Upper lobe of left lung (tissue), 6 donors: ENCODE data around the gene ENDOV. TPM values are rescaled to one million over a fixed set of nuclear protein-coding genes. Genes with fewer than 3 reads are reported as not detected.

Experiments used
- ATAC-seq, 2 donors: fragments of 200-7000 bp; cut with Tn5 transposase; one replicate each; pipeline ENCODE4 v1.9.1; 2022; ENCODE audit warnings: mild to moderate bottlenecking in 2 of 2, moderate library complexity in 2 of 2; ENCODE audit not compliant: low FRiP score in 2 of 2
- DNase-seq, 2 donors: peaks; one replicate each; pipeline ENCODE4 v3.0.0-alpha.2; 2019 to 2020
- H3K27ac ChIP-seq, 4 donors: fragments of 200-600 bp; sonication (generic); one replicate each; pipeline ENCODE4 v1.5.1; 2016 to 2019
- H3K27me3 ChIP-seq, 4 donors: fragments of 200-600 bp; sonication (generic); one replicate each; pipeline ENCODE4 v1.5.1; 2017 to 2019
- H3K36me3 ChIP-seq, 4 donors: fragments of 200-600 bp; sonication (generic); one replicate each; pipeline ENCODE4 v1.5.1; 2016 to 2019
- H3K4me1 ChIP-seq, 4 donors: fragments of 200-600 bp; sonication (generic); one replicate each; pipeline ENCODE4 v1.5.1; 2018 to 2019
- H3K4me3 ChIP-seq, 4 donors: fragments of 200-600 bp; sonication (generic); one replicate each; pipeline ENCODE4 v1.5.1; 2017 to 2019; ENCODE audit warnings: mild to moderate bottlenecking in 2 of 4, moderate library complexity in 1 of 4
- H3K9me3 ChIP-seq, 4 donors: fragments of 200-600 bp; sonication (generic); one replicate each; pipeline ENCODE4 v1.5.1; 2018 to 2019
- EP300 ChIP-seq, 4 donors: sonication (generic); formaldehyde crosslinking; IDR thresholded peaks; one replicate each; pipeline ENCODE4 v1.5.1; 2017; ENCODE audit warnings: antibody characterized with exemption in 4 of 4, control low read depth in 2 of 4
- POLR2A ChIP-seq, 4 donors: fragments of 450-650 bp; IDR thresholded peaks; one replicate each; pipeline ENCODE4 v1.5.1; 2016 to 2017; ENCODE audit warnings: antibody characterized with exemption in 4 of 4, mild to moderate bottlenecking in 2 of 4
- POLR2AphosphoS5 ChIP-seq, 2 donors: sonication (generic); formaldehyde crosslinking; IDR thresholded peaks; one replicate each; pipeline ENCODE4 v1.5.1; 2017; ENCODE audit warnings: antibody characterized with exemption in 2 of 2
- WGBS, 2 donors: methylation state at CpG; one replicate each; pipeline ENCODE4 v1.1.5; 2017 to 2018; 5-methylcytosine and 5-hydroxymethylcytosine counted together
- total RNA-seq, 6 donors: library from RNA; depleted of rRNA in 4 of 6; stranded (reverse); fragments of >200 nt in 4 of 6; gene quantifications; one replicate each; pipeline versions ENCODE4 v1.1.0 to v1.2.1, GENCODE V29; 2016 to 2021
- TF ChIP-seq, protein P1 (sequence below), 6 experiments: fragments of 450-650 bp in 4 of 6; fragments of 200-600 bp in 2 of 6; sonication (generic) in 2 of 6; IDR thresholded peaks; one replicate each; pipeline ENCODE4 v1.5.1; 2016 to 2019; ENCODE audit warnings: antibody characterized with exemption in 6 of 6
- donor health status: DM: no; HTN: no; CAD: no; lungs with moderate emphysema.
- donor health status: DM: no; HTN: yes; CAD: no; lungs with severe emphysema.

Gene ENDOV
- total RNA-seq, 6 donors from 2014 or later: 16.7 to 93.2 (median 25.6) TPM

DNA sequence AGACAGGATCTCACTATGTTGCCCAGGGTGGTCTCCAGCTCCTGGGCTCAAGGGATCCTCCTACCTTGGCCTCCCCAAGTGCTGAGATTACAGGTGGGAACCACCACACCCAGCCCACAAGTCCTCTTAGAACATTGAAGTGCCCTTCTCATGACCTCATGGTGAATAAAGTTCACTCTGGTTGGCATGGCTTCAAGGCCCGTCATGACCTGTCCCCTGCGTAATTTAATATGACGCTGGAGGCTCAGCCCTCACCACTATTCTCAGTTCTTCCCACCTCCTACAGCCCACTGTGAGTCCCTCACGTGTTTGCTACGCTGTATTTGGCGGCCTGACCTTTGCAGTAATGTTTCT is 1.9 kb downstream of the ENDOV start:
- H3K9me3 ChIP-seq: no peaks in the 10 kb centered on the region
- peaks cover 0 to 32% (median 8%) of the 10 kb centered on the region in 4 donors for H3K36me3 ChIP-seq
- H3K27me3 ChIP-seq: no peaks in the 10 kb centered on the region
- H3K4me3 ChIP-seq: no peak overlapping the region
- H3K4me1 ChIP-seq: peaks cover 23 to 42% (median 25%) of the 10 kb centered on the region in 4 donors
- WGBS, 2 donors: 75 to 86% methylated on average over 6 of the region's 6 CpGs
- ATAC-seq: no peak
- no peak for DNase-seq
- H3K27ac ChIP-seq: no peak overlapping the region
- TF ChIP-seq EP300 (IDR thresholded peaks at IDR 0.05) (no peak), POLR2A (IDR thresholded peaks at IDR 0.05) (no peak), POLR2AphosphoS5 (IDR thresholded peaks at IDR 0.05) (no peak)
- TF ChIP-seq, protein P1, sequence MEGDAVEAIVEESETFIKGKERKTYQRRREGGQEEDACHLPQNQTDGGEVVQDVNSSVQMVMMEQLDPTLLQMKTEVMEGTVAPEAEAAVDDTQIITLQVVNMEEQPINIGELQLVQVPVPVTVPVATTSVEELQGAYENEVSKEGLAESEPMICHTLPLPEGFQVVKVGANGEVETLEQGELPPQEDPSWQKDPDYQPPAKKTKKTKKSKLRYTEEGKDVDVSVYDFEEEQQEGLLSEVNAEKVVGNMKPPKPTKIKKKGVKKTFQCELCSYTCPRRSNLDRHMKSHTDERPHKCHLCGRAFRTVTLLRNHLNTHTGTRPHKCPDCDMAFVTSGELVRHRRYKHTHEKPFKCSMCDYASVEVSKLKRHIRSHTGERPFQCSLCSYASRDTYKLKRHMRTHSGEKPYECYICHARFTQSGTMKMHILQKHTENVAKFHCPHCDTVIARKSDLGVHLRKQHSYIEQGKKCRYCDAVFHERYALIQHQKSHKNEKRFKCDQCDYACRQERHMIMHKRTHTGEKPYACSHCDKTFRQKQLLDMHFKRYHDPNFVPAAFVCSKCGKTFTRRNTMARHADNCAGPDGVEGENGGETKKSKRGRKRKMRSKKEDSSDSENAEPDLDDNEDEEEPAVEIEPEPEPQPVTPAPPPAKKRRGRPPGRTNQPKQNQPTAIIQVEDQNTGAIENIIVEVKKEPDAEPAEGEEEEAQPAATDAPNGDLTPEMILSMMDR (IDR thresholded peaks at IDR 0.05): no peak

DNA sequence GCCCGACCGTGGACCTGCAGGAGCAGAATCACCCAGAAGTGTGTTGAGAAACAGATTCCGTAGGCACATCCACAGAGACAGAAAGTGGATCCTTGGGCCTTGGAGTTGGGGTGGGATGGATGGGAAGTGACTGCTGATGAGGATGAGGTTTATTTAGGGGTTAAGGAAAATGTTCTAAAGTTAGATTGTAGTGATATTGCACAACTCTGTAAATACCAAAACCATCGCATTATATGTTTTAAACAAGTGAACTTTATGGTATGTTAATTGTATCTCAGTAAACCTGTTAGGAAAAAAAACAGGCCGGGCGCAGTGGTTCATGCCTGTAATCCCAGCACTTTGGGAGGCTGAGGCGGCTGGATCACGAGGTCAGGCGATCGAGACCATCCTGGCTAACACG is 3.6 kb downstream of the ENDOV start:
- H3K4me1 ChIP-seq: peaks cover 25 to 39% (median 30%) of the 10 kb centered on the region in 4 donors
- no peaks in the 10 kb centered on the region for H3K27me3 ChIP-seq
- H3K4me3 ChIP-seq: no peak overlapping the region
- 90 to 94% methylated on average over 11 of the region's 11 CpGs for WGBS, 2 donors
- TF ChIP-seq, protein P1 (IDR thresholded peaks at IDR 0.05): no peak
- no peak for TF ChIP-seq POLR2AphosphoS5 (IDR thresholded peaks at IDR 0.05)
- TF ChIP-seq EP300 (IDR thresholded peaks at IDR 0.05): no peak
- TF ChIP-seq POLR2A (IDR thresholded peaks at IDR 0.05): no peak
- no peak overlapping the region for H3K27ac ChIP-seq
- no peak for DNase-seq
- ATAC-seq: no peak
- peaks cover 0 to 32% (median 8%) of the 10 kb centered on the region in 4 donors for H3K36me3 ChIP-seq
- H3K9me3 ChIP-seq: no peaks in the 10 kb centered on the region

DNA sequence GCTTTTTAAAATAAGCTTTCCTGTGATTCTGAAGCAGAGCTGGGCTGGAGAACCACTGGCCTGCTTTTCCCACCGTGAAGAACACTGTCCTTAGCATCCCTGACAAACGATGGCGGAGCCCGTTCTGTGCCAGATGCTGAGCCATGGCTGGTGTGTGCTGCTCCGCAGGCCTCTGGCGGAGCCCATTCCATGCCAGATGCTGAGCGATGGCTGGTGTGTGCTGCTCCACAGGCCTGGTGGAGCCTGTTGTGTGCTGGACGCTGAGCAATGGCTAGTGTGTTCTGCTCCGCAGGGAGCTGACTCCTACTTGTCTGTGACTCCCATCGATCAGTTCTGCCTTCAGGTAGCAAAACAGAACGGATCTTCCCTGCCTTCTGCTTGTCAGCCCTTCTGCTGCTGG is 4.3 kb downstream of the ENDOV start:
- DNase-seq (no peak), ATAC-seq (no peak)
- H3K4me1 ChIP-seq: peaks cover 18 to 32% (median 26%) of the 10 kb centered on the region in 4 donors
- H3K36me3 ChIP-seq: peaks cover 0 to 32% (median 8%) of the 10 kb centered on the region in 4 donors
- no peaks in the 10 kb centered on the region for H3K27me3 ChIP-seq
- no peak overlapping the region for H3K4me3 ChIP-seq
- no peaks in the 10 kb centered on the region for H3K9me3 ChIP-seq
- WGBS, 2 donors: 90 to 91% methylated on average over 8 to 11 of the region's 11 CpGs
- H3K27ac ChIP-seq: no peak overlapping the region
- TF ChIP-seq EP300 (IDR thresholded peaks at IDR 0.05) (no peak), POLR2AphosphoS5 (IDR thresholded peaks at IDR 0.05) (no peak), POLR2A (IDR thresholded peaks at IDR 0.05) (no peak)
- TF ChIP-seq, protein P1 (IDR thresholded peaks at IDR 0.05): no peak

GRCh38 chr17:80421381-80422090 is 6.6 kb downstream of the ENDOV start:
- DNase-seq (no peak), ATAC-seq (no peak)
- Histone ChIP-seq H3K36me3 (peaks cover 0 to 32% (median 8%) of the 10 kb centered on the region in 4 donors), H3K9me3 (no peaks in the 10 kb centered on the region), H3K27me3 (no peaks in the 10 kb centered on the region), H3K4me1 (peaks cover 4 to 16% (median 14%) of the 10 kb centered on the region in 4 donors), H3K4me3 (no peak overlapping the region), H3K27ac (no peak overlapping the region)
- 81 to 84% methylated on average over 13 to 17 of the region's 20 CpGs for WGBS, 2 donors
- TF ChIP-seq EP300 (IDR thresholded peaks at IDR 0.05) (no peak), POLR2A (IDR thresholded peaks at IDR 0.05) (no peak), POLR2AphosphoS5 (IDR thresholded peaks at IDR 0.05) (no peak)
- TF ChIP-seq, protein P1 (IDR thresholded peaks at IDR 0.05): no peak

DNA sequence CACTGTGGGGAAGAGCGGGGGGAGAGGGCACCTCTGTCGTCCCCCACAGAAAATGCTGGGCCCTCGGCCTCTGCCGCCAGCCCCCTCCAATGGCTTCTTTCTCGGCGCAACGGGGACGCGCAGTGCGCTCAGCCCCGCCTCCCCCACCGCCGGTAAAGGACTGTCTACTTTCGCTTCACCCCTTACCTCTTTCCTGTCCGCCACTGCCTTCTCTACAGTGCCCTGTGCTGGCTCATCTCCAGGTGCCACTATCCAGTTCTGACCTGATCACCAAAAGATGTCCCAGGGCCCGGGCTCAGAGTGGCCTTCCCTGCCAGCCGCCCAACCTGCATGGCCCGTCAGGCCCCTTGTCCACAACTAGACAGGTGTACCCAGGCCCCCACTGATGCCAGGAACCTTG is 7.3 kb downstream of the ENDOV start:
- 86 to 87% methylated on average over 17 to 18 of the region's 18 CpGs for WGBS, 2 donors
- H3K4me3 ChIP-seq: no peak overlapping the region
- no peak overlapping the region for H3K27ac ChIP-seq
- TF ChIP-seq, protein P1 (IDR thresholded peaks at IDR 0.05): no peak
- DNase-seq (no peak), ATAC-seq (no peak)
- no peaks in the 10 kb centered on the region for H3K27me3 ChIP-seq
- peaks cover 5 to 18% (median 15%) of the 10 kb centered on the region in 4 donors for H3K4me1 ChIP-seq
- no peaks in the 10 kb centered on the region for H3K9me3 ChIP-seq
- H3K36me3 ChIP-seq: peaks cover 0 to 27% (median 6%) of the 10 kb centered on the region in 4 donors
